Glutamatergic neuron (in vitro differentiated cells): Measurements from ENCODE around the gene TPH1. TPM values are rescaled to one million over a fixed set of nuclear protein-coding genes. Genes with fewer than 3 reads are reported as not detected.

Experiments used
- DNase-seq: peaks from one replicate; pipeline ENCODE4 v3.0.0; 2022
- H3K27ac Mint-ChIP-seq: one replicate; pipeline ENCODE4 v1.8.0; 2020; ENCODE audit warnings: mild to moderate bottlenecking, mixed read lengths, inconsistent platforms; ENCODE audit not compliant: unreplicated experiment
- H3K27me3 Mint-ChIP-seq: one replicate; pipeline ENCODE4 v1.8.0; 2020; ENCODE audit warnings: mild to moderate bottlenecking, moderate library complexity, mixed read lengths, inconsistent platforms; ENCODE audit not compliant: unreplicated experiment
- H3K36me3 Mint-ChIP-seq: one replicate; pipeline ENCODE4 v1.8.0; 2020; ENCODE audit warnings: mild to moderate bottlenecking, mixed read lengths, inconsistent platforms; ENCODE audit not compliant: unreplicated experiment
- H3K4me1 Mint-ChIP-seq: one replicate; pipeline ENCODE4 v1.8.0; 2020; ENCODE audit warnings: mild to moderate bottlenecking, low read depth, mixed read lengths, inconsistent platforms; ENCODE audit not compliant: unreplicated experiment
- H3K4me3 Mint-ChIP-seq: one replicate; pipeline ENCODE4 v1.8.0; 2020; ENCODE audit warnings: mild to moderate bottlenecking, mixed read lengths, inconsistent platforms; ENCODE audit not compliant: unreplicated experiment
- H3K9me3 Mint-ChIP-seq: one replicate; pipeline ENCODE4 v1.8.0; 2020; ENCODE audit warnings: mild to moderate bottlenecking, moderate library complexity, mixed read lengths, inconsistent platforms; ENCODE audit not compliant: unreplicated experiment
- CTCF ChIP-seq: fragments of 200-600 bp; sonication (generic); IDR thresholded peaks from one replicate; pipeline ENCODE4 v1.5.0; 2021; ENCODE audit not compliant: partially characterized antibody, unreplicated experiment
- total RNA-seq: library from RNA; stranded (reverse); fragmentation: NEBNext Ultra II Directional; extraction: Animal tissue kit (Norgen Biotek cat#: 25700); gene quantifications from one replicate; pipeline ENCODE4 v1.2.1, GENCODE V29; 2021; ENCODE audit not compliant: unreplicated experiment

The TPH1 gene
- total RNA-seq, 1 donor from 2014 or later: 0.83 TPM

GRCh38 chr11:18067372-18067771 lies 21.3 kb upstream of the TPH1 start:
- no peak for DNase-seq
- no peaks in the 10 kb centered on the region for H3K4me1 Mint-ChIP-seq
- H3K27me3 Mint-ChIP-seq: no peaks in the 10 kb centered on the region
- H3K9me3 Mint-ChIP-seq: no peaks in the 10 kb centered on the region
- no peak overlapping the region for H3K27ac Mint-ChIP-seq
- H3K4me3 Mint-ChIP-seq: no peak overlapping the region
- no peak for TF ChIP-seq CTCF
- H3K36me3 Mint-ChIP-seq: no peaks in the 10 kb centered on the region

GRCh38 chr11:18066626-18067025 lies 20.6 kb upstream of the TPH1 start:
- no peaks in the 10 kb centered on the region for H3K36me3 Mint-ChIP-seq
- no peak for TF ChIP-seq CTCF
- no peaks in the 10 kb centered on the region for H3K27me3 Mint-ChIP-seq
- DNase-seq: no peak
- H3K4me1 Mint-ChIP-seq: no peaks in the 10 kb centered on the region
- no peak overlapping the region for H3K27ac Mint-ChIP-seq
- no peak overlapping the region for H3K4me3 Mint-ChIP-seq
- H3K9me3 Mint-ChIP-seq: no peaks in the 10 kb centered on the region

- Mint-ChIP-seq H3K36me3 (no peaks in the 10 kb centered on the region), H3K9me3 (no peaks in the 10 kb centered on the region)
- DNase-seq: no peak
Measured at GRCh38 chr11:18065572-18065971, 19.5 kb upstream of the TPH1 start.

GRCh38 chr11:18064450-18065054 lies 18.5 kb upstream of the TPH1 start:
- no peaks in the 10 kb centered on the region for H3K27me3 Mint-ChIP-seq
- no peak overlapping the region for H3K4me3 Mint-ChIP-seq
- no peaks in the 10 kb centered on the region for H3K36me3 Mint-ChIP-seq
- no peaks in the 10 kb centered on the region for H3K4me1 Mint-ChIP-seq
- H3K9me3 Mint-ChIP-seq: no peaks in the 10 kb centered on the region
- DNase-seq: no peak
- TF ChIP-seq CTCF: no peak
- H3K27ac Mint-ChIP-seq: no peak overlapping the region

More at GRCh38 chr11:18065572-18065971, 19.5 kb upstream of the TPH1 start:
- Mint-ChIP-seq H3K4me1 (no peaks in the 10 kb centered on the region), H3K27me3 (no peaks in the 10 kb centered on the region), H3K27ac (no peak overlapping the region), H3K4me3 (no peak overlapping the region)
- TF ChIP-seq CTCF: no peak

- Mint-ChIP-seq H3K9me3 (no peaks in the 10 kb centered on the region), H3K4me1 (no peaks in the 10 kb centered on the region), H3K27ac (no peak overlapping the region), H3K36me3 (no peaks in the 10 kb centered on the region), H3K27me3 (no peaks in the 10 kb centered on the region), H3K4me3 (no peak overlapping the region)
- DNase-seq: no peak
- no peak for TF ChIP-seq CTCF
Measured at GRCh38 chr11:18063862-18064434, 17.9 kb upstream of the TPH1 start.
